Liver (tissue), 9 donors: ENCODE measurements around the gene ARHGEF25. TPM values are rescaled to one million over a fixed set of nuclear protein-coding genes. Genes with fewer than 3 reads are reported as not detected.
"Not testable (repeated sequence)": the region's sequence is repeated elsewhere in the genome, so short reads cannot be mapped to it uniquely, and the experiment has no call there.

ENCODE experiments used
- DNase-seq: peaks from one replicate; pipeline ENCODE4 v3.0.0-alpha.2; 2017; ENCODE audit warnings: low spot score
- H3K27ac ChIP-seq, 2 donors: one replicate each; pipeline ENCODE4 v1.7.0; 2013; ENCODE audit warnings: inconsistent platforms in 2 of 2, low read length in 2 of 2, control low read depth in 1 of 2, low read depth in 1 of 2, mild to moderate bottlenecking in 1 of 2
- H3K27me3 ChIP-seq, 4 donors: one replicate each; pipeline versions ENCODE4 v1.6.1 to v1.7.0; 2013; ENCODE audit warnings: low read length in 3 of 4, inconsistent platforms in 1 of 4, mild to moderate bottlenecking in 1 of 4, moderate library complexity in 1 of 4; ENCODE audit not compliant: control insufficient read depth in 4 of 4, insufficient read depth in 4 of 4
- H3K36me3 ChIP-seq, 4 donors: one replicate each; pipeline versions ENCODE4 v1.6.1 to v1.7.0; 2013; ENCODE audit warnings: low read length in 3 of 4, mild to moderate bottlenecking in 3 of 4, low read depth in 1 of 4, moderate library complexity in 1 of 4; ENCODE audit not compliant: control insufficient read depth in 4 of 4, insufficient read depth in 3 of 4
- H3K4me1 ChIP-seq, 4 donors: one replicate each; pipeline versions ENCODE4 v1.6.1 to v1.7.0; 2013; ENCODE audit warnings: low read length in 3 of 4, mild to moderate bottlenecking in 3 of 4, moderate library complexity in 1 of 4; ENCODE audit not compliant: control insufficient read depth in 4 of 4, insufficient read depth in 4 of 4
- H3K4me3 ChIP-seq, 3 donors: one replicate each; pipeline versions ENCODE4 v1.6.1 to v1.7.0; 2013; ENCODE audit warnings: low read length in 3 of 3, control low read depth in 1 of 3, low read depth in 1 of 3, mild to moderate bottlenecking in 1 of 3
- H3K9ac ChIP-seq, 2 donors: one replicate each; pipeline ENCODE4 v1.7.0; 2013; ENCODE audit warnings: low read length in 2 of 2, mild to moderate bottlenecking in 2 of 2, moderate library complexity in 2 of 2, control low read depth in 1 of 2, low read depth in 1 of 2
- H3K9me3 ChIP-seq, 4 donors: one replicate each; pipeline versions ENCODE4 v1.6.1 to v1.7.0; 2013; ENCODE audit warnings: low read length in 3 of 4; ENCODE audit not compliant: control insufficient read depth in 4 of 4
- EGR1 ChIP-seq, 2 donors: IDR thresholded peaks; 2 replicates each; pipeline ENCODE4 v1.6.1; 2016 to 2018; ENCODE audit warnings: antibody characterized with exemption in 2 of 2, low read depth in 2 of 2
- FOXA1 ChIP-seq: IDR thresholded peaks from 2 replicates; pipeline ENCODE4 v1.6.1; 2016; ENCODE audit warnings: antibody characterized with exemption
- GABPA ChIP-seq, 2 donors: IDR thresholded peaks in 1 of 2; conservative IDR thresholded peaks in 1 of 2; 2 replicates each; pipeline ENCODE4 v1.6.1; 2016; ENCODE audit warnings: antibody characterized with exemption in 2 of 2, mild to moderate bottlenecking in 1 of 2, moderate library complexity in 1 of 2
- HNF4A ChIP-seq, 2 donors: conservative IDR thresholded peaks; 2 replicates each; pipeline ENCODE4 v1.6.1; 2016; ENCODE audit warnings: antibody characterized with exemption in 2 of 2, mild to moderate bottlenecking in 2 of 2
- HNF4G ChIP-seq: IDR thresholded peaks from 2 replicates; pipeline ENCODE4 v1.6.1; 2016; ENCODE audit warnings: antibody characterized with exemption
- JUND ChIP-seq, 2 donors: IDR thresholded peaks; 2 replicates each; pipeline ENCODE4 v1.6.1; 2016; ENCODE audit warnings: antibody characterized with exemption in 2 of 2
- NR2F2 ChIP-seq: IDR thresholded peaks from 2 replicates; pipeline ENCODE4 v1.6.1; 2016; ENCODE audit warnings: antibody characterized with exemption
- RAD21 ChIP-seq, 2 donors: IDR thresholded peaks; 2 replicates each; pipeline ENCODE4 v1.6.1; 2016; ENCODE audit warnings: antibody characterized with exemption in 2 of 2, mild to moderate bottlenecking in 2 of 2
- RXRA ChIP-seq, 2 donors: IDR thresholded peaks; 2 replicates each; pipeline ENCODE4 v1.6.1; 2017 to 2018; ENCODE audit warnings: antibody characterized with exemption in 2 of 2, mild to moderate bottlenecking in 1 of 2
- SP1 ChIP-seq: IDR thresholded peaks from 2 replicates; pipeline ENCODE4 v1.6.1; 2018; ENCODE audit warnings: antibody characterized with exemption, mild to moderate bottlenecking
- TAF1 ChIP-seq: conservative IDR thresholded peaks from 2 replicates; pipeline ENCODE4 v1.6.1; 2016; ENCODE audit warnings: antibody characterized with exemption, mild to moderate bottlenecking
- YY1 ChIP-seq: IDR thresholded peaks from 2 replicates; pipeline ENCODE4 v1.6.1; 2016; ENCODE audit warnings: antibody characterized with exemption, mild to moderate bottlenecking
- ZBTB33 ChIP-seq: IDR thresholded peaks from 2 replicates; pipeline ENCODE4 v1.6.1; 2016; ENCODE audit warnings: antibody characterized with exemption
- WGBS: extraction: QIAGEN DNeasy Blood & Tissue Kit; methylation state at CpG from one replicate; pipeline ENCODE4 v1.1.7; 2013; 5-methylcytosine and 5-hydroxymethylcytosine counted together
- polyA plus RNA-seq, 2 donors: library from polyadenylated mRNA; stranded (reverse) in 1 of 2; unstranded in 1 of 2; fragments of 200-250 nt in 1 of 2; fragments of >200 nt in 1 of 2; fragmentation: Nextera tagmentation in 1 of 2; extraction: Ambion mirVana in 1 of 2; gene quantifications; one replicate each; pipeline versions ENCODE4 v1.2.1 to v1.2.3, GENCODE V29; 2013 to 2015
- total RNA-seq, 2 donors: library from RNA; depleted of rRNA; stranded (reverse); fragments of >200 nt; gene quantifications; one replicate each; pipeline ENCODE4 v1.2.3, GENCODE V29; 2014
- TF ChIP-seq, protein P1 (sequence below): IDR thresholded peaks from 2 replicates; pipeline ENCODE4 v1.6.1; 2016; ENCODE audit warnings: antibody characterized with exemption
- TF ChIP-seq, protein P2 (sequence below): IDR thresholded peaks from 2 replicates; pipeline ENCODE4 v1.6.1; 2016; ENCODE audit warnings: antibody characterized with exemption
- donor health status: healthy.
- donor health status: healthy.
- donor health status: healthy.
- donor health status: healthy.
- donor health status: healthy.

The ARHGEF25 gene
- total and polyA plus RNA-seq, 4 donors: 0.57 to 2.3 (median 1.9) TPM

DNA sequence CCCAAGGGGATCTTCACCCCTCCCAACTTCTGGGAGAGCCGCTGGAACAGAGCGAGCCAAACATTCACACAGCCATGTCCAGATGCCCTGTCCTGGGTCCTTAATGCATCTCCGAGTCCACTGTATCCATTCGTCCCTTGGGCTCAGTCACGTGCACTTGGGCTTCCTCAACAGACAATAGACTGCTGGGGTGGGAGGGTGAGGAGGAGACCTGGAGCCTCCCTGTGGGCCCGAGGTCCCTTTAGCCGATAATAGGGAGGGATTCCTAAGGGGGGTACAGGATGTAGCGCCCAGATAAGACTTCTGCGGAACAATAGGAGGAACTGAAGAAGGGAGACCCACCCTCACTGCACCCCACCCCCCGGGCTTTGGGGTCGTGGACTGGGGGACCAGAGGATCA lies 6.7 kb downstream of the ARHGEF25 start:
- WGBS: 37% methylated on average over 11 of the region's 11 CpGs
- TF ChIP-seq ZBTB33 (no peak), RXRA (IDR thresholded peaks at IDR 0.05) (no peak), RAD21 (IDR thresholded peaks at IDR 0.05) (no peak), GABPA (IDR thresholded peaks at IDR 0.05 in 1 of 2, conservative IDR thresholded peaks at IDR 0.05 in 1 of 2) (no peak), NR2F2 (no peak), HNF4A (conservative IDR thresholded peaks at IDR 0.05) (no peak), EGR1 (IDR thresholded peaks at IDR 0.05; ENCODE audit: low read depth in 2 of 2) (no peak), SP1 (no peak), FOXA1 (no peak), TAF1 (no peak), YY1 (no peak), HNF4G (no peak), JUND (IDR thresholded peaks at IDR 0.05) (no peak)
- TF ChIP-seq, protein P1, sequence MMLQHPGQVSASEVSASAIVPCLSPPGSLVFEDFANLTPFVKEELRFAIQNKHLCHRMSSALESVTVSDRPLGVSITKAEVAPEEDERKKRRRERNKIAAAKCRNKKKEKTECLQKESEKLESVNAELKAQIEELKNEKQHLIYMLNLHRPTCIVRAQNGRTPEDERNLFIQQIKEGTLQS: no peak
- TF ChIP-seq, protein P2, sequence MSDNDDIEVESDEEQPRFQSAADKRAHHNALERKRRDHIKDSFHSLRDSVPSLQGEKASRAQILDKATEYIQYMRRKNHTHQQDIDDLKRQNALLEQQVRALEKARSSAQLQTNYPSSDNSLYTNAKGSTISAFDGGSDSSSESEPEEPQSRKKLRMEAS: no peak
- peaks cover 0 to 18% (median 8%) of the 10 kb centered on the region in 4 donors for H3K27me3 ChIP-seq

DNA sequence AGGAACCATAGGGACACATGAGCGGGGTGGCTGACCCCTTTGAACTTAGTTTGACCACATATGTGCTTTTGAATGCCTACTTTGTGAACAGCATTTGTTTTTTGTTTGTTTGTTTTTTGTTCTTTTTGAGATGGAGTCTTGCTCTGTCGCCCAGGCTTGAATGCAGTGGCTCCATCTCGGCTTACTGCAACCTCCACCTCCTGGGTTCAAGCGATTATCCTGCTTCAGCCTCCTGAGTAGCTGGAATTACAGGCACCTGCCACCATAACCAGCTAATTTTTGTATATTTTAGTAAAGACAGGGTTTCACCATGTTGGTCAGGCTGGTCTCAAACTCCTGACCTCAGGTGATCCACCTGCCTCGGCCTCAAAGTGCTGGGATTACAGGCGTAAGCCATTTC lies 7.2 kb downstream of the ARHGEF25 start:
- WGBS: 92% methylated on average over 6 of the region's 6 CpGs
- H3K4me1 ChIP-seq: peaks cover 4 to 18% (median 12%) of the 10 kb centered on the region in 4 donors

More for the DNA sequence above, 6.7 kb downstream of the ARHGEF25 start:
- Histone ChIP-seq H3K9ac (no peak overlapping the region), H3K4me3 (no peak overlapping the region), H3K9me3 (no peaks in the 10 kb centered on the region), H3K27ac (no peak overlapping the region), H3K36me3 (no peaks in the 10 kb centered on the region), H3K4me1 (peaks cover 4 to 18% (median 12%) of the 10 kb centered on the region in 4 donors)
- no peak for DNase-seq

GRCh38 chr12:57618966-57619433 lies 7.8 kb downstream of the ARHGEF25 start:
- Histone ChIP-seq H3K9me3 (no peaks in the 10 kb centered on the region), H3K36me3 (no peaks in the 10 kb centered on the region), H3K27ac (no peak overlapping the region), H3K4me3 (no peak overlapping the region), H3K9ac (no peak overlapping the region), H3K27me3 (peaks cover 0 to 18% (median 6%) of the 10 kb centered on the region in 4 donors), H3K4me1 (peaks cover 4 to 18% (median 12%) of the 10 kb centered on the region in 4 donors)
- DNase-seq: no peak
- 39% methylated on average over 16 of the region's 16 CpGs for WGBS
- TF ChIP-seq YY1: no peak
- TF ChIP-seq JUND (IDR thresholded peaks at IDR 0.05): no peak
- TF ChIP-seq SP1: no peak
- no peak for TF ChIP-seq NR2F2

More for the DNA sequence above, 7.2 kb downstream of the ARHGEF25 start:
- not testable (repeated sequence) for H3K27ac ChIP-seq, H3K36me3 ChIP-seq, H3K9me3 ChIP-seq, DNase-seq, H3K4me3 ChIP-seq, H3K9ac ChIP-seq
- peaks cover 0 to 18% (median 7%) of the 10 kb centered on the region in 4 donors for H3K27me3 ChIP-seq
